Hepatocyte (in vitro differentiated cells): ENCODE data around the gene GRB10. TPM values are rescaled to one million over a fixed set of nuclear protein-coding genes. Genes with fewer than 3 reads are reported as not detected.

Experiments
- DNase-seq: peaks from one replicate; pipeline ENCODE4 v3.0.0-alpha.2; 2016; ENCODE audit warnings: low spot score
- H2AFZ ChIP-seq: fragments of 200-600 bp; sonication (generic); 2 replicates; pipeline ENCODE4 v1.6.0; 2016; ENCODE audit warnings: antibody characterized with exemption, mild to moderate bottlenecking
- H3K27ac ChIP-seq: fragments of 200-600 bp; sonication (generic); 2 replicates; pipeline ENCODE4 v1.5.1; 2016; ENCODE audit warnings: mild to moderate bottlenecking
- H3K27me3 ChIP-seq: fragments of 200-600 bp; sonication (generic); 2 replicates; pipeline ENCODE4 v1.6.1; 2016
- H3K36me3 ChIP-seq: fragments of 200-600 bp; sonication (generic); replicated peaks from 2 replicates; pipeline ENCODE4 v1.5.1; 2016; ENCODE audit warnings: low read depth; ENCODE audit not compliant: insufficient read depth
- H3K4me1 ChIP-seq: fragments of 200-600 bp; sonication (generic); 2 replicates; pipeline ENCODE4 v1.5.1; 2016; ENCODE audit warnings: mild to moderate bottlenecking, moderate library complexity; ENCODE audit not compliant: insufficient read depth
- H3K4me2 ChIP-seq: fragments of 200-600 bp; sonication (generic); 2 replicates; pipeline ENCODE4 v1.6.0; 2016
- H3K4me3 ChIP-seq: fragments of 200-600 bp; sonication (generic); 2 replicates; pipeline ENCODE4 v1.5.1; 2016; ENCODE audit warnings: mild to moderate bottlenecking
- H3K79me2 ChIP-seq: fragments of 200-600 bp; sonication (generic); 2 replicates; pipeline ENCODE4 v1.6.0; 2017; ENCODE audit warnings: mild to moderate bottlenecking
- H3K9me2 ChIP-seq: fragments of 200-600 bp; sonication (generic); replicated peaks from 2 replicates; pipeline ENCODE4 v1.6.0; 2017; ENCODE audit warnings: mild to moderate bottlenecking; ENCODE audit not compliant: insufficient read depth
- H3K9me3 ChIP-seq: fragments of 200-600 bp; sonication (generic); 2 replicates; pipeline ENCODE4 v1.5.1; 2016; ENCODE audit warnings: low read depth, mild to moderate bottlenecking
- H4K20me1 ChIP-seq: fragments of 200-600 bp; sonication (generic); 2 replicates; pipeline ENCODE4 v1.6.0; 2016; ENCODE audit warnings: mild to moderate bottlenecking; ENCODE audit not compliant: insufficient read depth, poor library complexity, severe bottlenecking
- CTCF ChIP-seq: fragments of 200-600 bp; sonication (generic); IDR thresholded peaks from 2 replicates; pipeline ENCODE4 v1.5.1; 2016; ENCODE audit warnings: antibody characterized with exemption, mild to moderate bottlenecking; ENCODE audit not compliant: poor library complexity
- EZH2 ChIP-seq: fragments of 200-600 bp; sonication (generic); IDR thresholded peaks from 2 replicates; pipeline ENCODE4 v1.6.1; 2016; ENCODE audit warnings: antibody characterized with exemption, mild to moderate bottlenecking, borderline replicate concordance
- EZH2phosphoT487 ChIP-seq: fragments of 200-600 bp; sonication (generic); IDR thresholded peaks from one replicate; pipeline ENCODE4 v1.6.1; 2018; ENCODE audit warnings: antibody characterized with exemption, mild to moderate bottlenecking, low read depth, moderate library complexity; ENCODE audit not compliant: unreplicated experiment, severe bottlenecking
- WGBS: methylation state at CpG from one replicate; pipeline ENCODE4 v1.1.6; 2016; ENCODE audit warnings: low lambda C conversion rate; ENCODE audit errors: missing lambda C conversion rate; 5-methylcytosine and 5-hydroxymethylcytosine counted together
- polyA plus RNA-seq: library from polyadenylated mRNA; unstranded; fragments of >200 nt; fragmentation: Nextera tagmentation; extraction: Ambion mirVana; gene quantifications from 2 replicates; pipeline ENCODE4 v1.2.1, GENCODE V29; 2016
- total RNA-seq: library from RNA; depleted of rRNA; stranded (reverse); fragments of >200 nt; gene quantifications from 2 replicates; pipeline ENCODE4 v1.2.3, GENCODE V29; 2014

The GRB10 gene
- total and polyA plus RNA-seq, 2 experiments from 2014 or later = 47.6 to 65.9 TPM

GRCh38 chr7:50706469-50706937 lies 76.2 kb downstream of the GRB10 start:
- peaks cover 84% of the 10 kb centered on the region for H3K79me2 ChIP-seq
- no peaks in the 10 kb centered on the region for H3K27me3 ChIP-seq
- no peak overlapping the region for H3K27ac ChIP-seq
- WGBS = 86% methylated on average over 5 of the region's 5 CpGs
- no peaks in the 10 kb centered on the region for H3K4me1 ChIP-seq
- no peak overlapping the region for H3K4me3 ChIP-seq
- DNase-seq = no peak
- peaks cover 38% of the 10 kb centered on the region for H4K20me1 ChIP-seq
- TF ChIP-seq CTCF = no peak
- no peaks in the 10 kb centered on the region for H3K36me3 ChIP-seq
- no peaks in the 10 kb centered on the region for H3K9me2 ChIP-seq
- no peaks in the 10 kb centered on the region for H3K9me3 ChIP-seq
- no peak overlapping the region for H3K4me2 ChIP-seq
- no peak overlapping the region for H2AFZ ChIP-seq

GRCh38 chr7:50704844-50705243 lies 77.9 kb downstream of the GRB10 start:
- H3K36me3 ChIP-seq = no peaks in the 10 kb centered on the region
- H3K4me2 ChIP-seq = no peak overlapping the region
- H3K27ac ChIP-seq = no peak overlapping the region
- WGBS = 95% methylated on average over 6 of the region's 6 CpGs
- peaks cover 25% of the 10 kb centered on the region for H4K20me1 ChIP-seq
- no peak overlapping the region for H2AFZ ChIP-seq
- no peaks in the 10 kb centered on the region for H3K9me3 ChIP-seq
- no peaks in the 10 kb centered on the region for H3K27me3 ChIP-seq
- peaks cover 67% of the 10 kb centered on the region for H3K79me2 ChIP-seq
- no peak overlapping the region for H3K4me3 ChIP-seq
- no peak for DNase-seq
- H3K9me2 ChIP-seq = no peaks in the 10 kb centered on the region
- no peak for TF ChIP-seq CTCF
- TF ChIP-seq EZH2phosphoT487 = no peak
- TF ChIP-seq EZH2 = no peak
- no peaks in the 10 kb centered on the region for H3K4me1 ChIP-seq

GRCh38 chr7:50703654-50704053 lies 79.0 kb downstream of the GRB10 start:
- no peak overlapping the region for H3K27ac ChIP-seq
- H4K20me1 ChIP-seq = peaks cover 15% of the 10 kb centered on the region
- H2AFZ ChIP-seq = no peak overlapping the region
- TF ChIP-seq EZH2 = no peak
- no peak for TF ChIP-seq EZH2phosphoT487
- no peak for TF ChIP-seq CTCF
- DNase-seq = no peak
- H3K4me3 ChIP-seq = no peak overlapping the region
- 92% methylated on average over 6 of the region's 6 CpGs for WGBS
- no peaks in the 10 kb centered on the region for H3K9me3 ChIP-seq
- peaks cover 5% of the 10 kb centered on the region for H3K4me1 ChIP-seq
- no peaks in the 10 kb centered on the region for H3K27me3 ChIP-seq
- peaks cover 58% of the 10 kb centered on the region for H3K79me2 ChIP-seq
- H3K4me2 ChIP-seq = no peak overlapping the region
- no peaks in the 10 kb centered on the region for H3K36me3 ChIP-seq
- no peaks in the 10 kb centered on the region for H3K9me2 ChIP-seq

GRCh38 chr7:50699143-50699542 lies 83.6 kb downstream of the GRB10 start:
- Histone ChIP-seq H3K9me3 (no peaks in the 10 kb centered on the region), H3K4me2 (no peak overlapping the region), H3K4me1 (peaks cover 21% of the 10 kb centered on the region), H3K27ac (peak overlapping the region; percentile 2), H3K36me3 (no peaks in the 10 kb centered on the region), H3K9me2 (no peaks in the 10 kb centered on the region), H3K79me2 (peaks cover 43% of the 10 kb centered on the region), H3K27me3 (no peaks in the 10 kb centered on the region), H2AFZ (no peak overlapping the region), H3K4me3 (no peak overlapping the region), H4K20me1 (no peaks in the 10 kb centered on the region)
- DNase-seq = no peak
- TF ChIP-seq EZH2 (no peak), EZH2phosphoT487 (no peak), CTCF (no peak)
